Right atrium auricular region (tissue), 2 donors: ENCODE results near the gene SORBS2. TPM values are rescaled to one million over a fixed set of nuclear protein-coding genes. Genes with fewer than 3 reads are reported as not detected.

Source experiments
- DNase-seq: peaks from one replicate; pipeline ENCODE4 v3.0.0-alpha.2; 2019; ENCODE audit warnings: low spot score
- H3K27ac ChIP-seq, 2 donors: fragments of 200-600 bp; sonication (generic); 1 replicate in 1 of 2; 2 replicates in 1 of 2; pipeline ENCODE4 v1.5.1; 2016 to 2019
- H3K27me3 ChIP-seq, 2 donors: fragments of 200-600 bp; sonication (generic); one replicate each; pipeline versions ENCODE4 v1.5.1 to v1.6.0; 2017 to 2019
- H3K36me3 ChIP-seq: fragments of 200-600 bp; sonication (generic); one replicate; pipeline ENCODE4 v1.5.1; 2016
- H3K4me1 ChIP-seq, 2 donors: fragments of 200-600 bp; sonication (generic); one replicate each; pipeline versions ENCODE4 v1.5.1 to v1.6.0; 2017 to 2019
- H3K4me3 ChIP-seq, 2 donors: fragments of 200-600 bp; sonication (generic); 1 replicate in 1 of 2; 2 replicates in 1 of 2; pipeline ENCODE4 v1.5.1; 2017 to 2019; ENCODE audit warnings: mild to moderate bottlenecking in 1 of 2, moderate library complexity in 1 of 2
- H3K9me3 ChIP-seq, 2 donors: fragments of 200-600 bp; sonication (generic); one replicate each; pipeline ENCODE4 v1.5.1; 2019
- total RNA-seq, 2 donors: library from RNA; depleted of rRNA; stranded (reverse); fragments of >200 nt; gene quantifications; one replicate each; pipeline ENCODE4 v1.1.0, GENCODE V29; 2016
- TF ChIP-seq, protein P1 (sequence below), 2 donors: fragments of 200-600 bp; sonication (generic); IDR thresholded peaks; one replicate each; pipeline ENCODE4 v1.5.1; 2019; ENCODE audit warnings: antibody characterized with exemption in 2 of 2

Gene SORBS2
- total RNA-seq, 2 donors from 2014 or later = 530 to 741 TPM

DNA sequence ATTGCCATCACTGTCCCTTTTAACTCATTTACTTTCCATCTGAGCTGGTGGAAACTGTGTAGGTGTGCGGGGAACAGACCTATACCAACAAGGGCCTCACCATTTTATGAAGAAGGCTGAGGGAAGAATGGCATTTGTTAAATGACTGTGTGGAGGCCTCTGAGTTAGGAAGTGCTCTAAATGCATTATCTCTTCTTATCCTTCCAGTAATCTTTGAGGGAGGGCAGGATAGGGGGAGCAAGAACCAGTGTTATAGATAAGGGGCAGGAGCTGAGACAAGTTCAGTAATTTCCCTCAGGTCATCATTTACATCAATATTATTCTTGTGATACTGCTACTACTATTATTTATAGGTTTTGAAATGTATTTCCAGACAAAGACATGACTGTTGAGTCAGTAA, 154.3 kb downstream of the SORBS2 start:
- H3K4me3 ChIP-seq = no peak overlapping the region
- no peaks in the 10 kb centered on the region for H3K27me3 ChIP-seq
- no peaks in the 10 kb centered on the region for H3K9me3 ChIP-seq
- peaks cover 0 to 44% of the 10 kb centered on the region in 2 donors for H3K4me1 ChIP-seq
- peaks cover 35% of the 10 kb centered on the region for H3K36me3 ChIP-seq
- TF ChIP-seq, protein P1, sequence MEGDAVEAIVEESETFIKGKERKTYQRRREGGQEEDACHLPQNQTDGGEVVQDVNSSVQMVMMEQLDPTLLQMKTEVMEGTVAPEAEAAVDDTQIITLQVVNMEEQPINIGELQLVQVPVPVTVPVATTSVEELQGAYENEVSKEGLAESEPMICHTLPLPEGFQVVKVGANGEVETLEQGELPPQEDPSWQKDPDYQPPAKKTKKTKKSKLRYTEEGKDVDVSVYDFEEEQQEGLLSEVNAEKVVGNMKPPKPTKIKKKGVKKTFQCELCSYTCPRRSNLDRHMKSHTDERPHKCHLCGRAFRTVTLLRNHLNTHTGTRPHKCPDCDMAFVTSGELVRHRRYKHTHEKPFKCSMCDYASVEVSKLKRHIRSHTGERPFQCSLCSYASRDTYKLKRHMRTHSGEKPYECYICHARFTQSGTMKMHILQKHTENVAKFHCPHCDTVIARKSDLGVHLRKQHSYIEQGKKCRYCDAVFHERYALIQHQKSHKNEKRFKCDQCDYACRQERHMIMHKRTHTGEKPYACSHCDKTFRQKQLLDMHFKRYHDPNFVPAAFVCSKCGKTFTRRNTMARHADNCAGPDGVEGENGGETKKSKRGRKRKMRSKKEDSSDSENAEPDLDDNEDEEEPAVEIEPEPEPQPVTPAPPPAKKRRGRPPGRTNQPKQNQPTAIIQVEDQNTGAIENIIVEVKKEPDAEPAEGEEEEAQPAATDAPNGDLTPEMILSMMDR (IDR thresholded peaks at IDR 0.05) = no peak
- H3K27ac ChIP-seq = peak overlapping the region; percentile 56 to 71
- DNase-seq = no peak

DNA sequence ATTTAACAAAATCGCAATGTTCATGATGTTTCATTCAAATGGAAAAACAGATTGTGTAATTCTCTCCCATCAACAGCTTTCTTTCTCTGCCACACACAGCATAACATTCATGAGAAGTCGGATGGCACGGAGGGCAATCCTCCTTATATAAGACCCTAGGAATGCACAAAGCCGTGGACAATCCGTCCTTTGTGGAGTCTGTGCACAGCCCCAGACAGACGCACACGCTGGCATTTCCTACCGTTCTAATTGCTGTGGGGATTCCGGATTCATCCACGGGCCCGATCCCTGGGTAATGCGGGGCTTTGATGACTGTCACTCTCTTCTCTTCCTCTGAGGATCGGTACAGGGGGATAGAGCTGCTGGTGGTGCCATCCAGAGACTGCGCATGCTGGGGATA, 154.8 kb downstream of the SORBS2 start:
- peaks cover 0 to 43% of the 10 kb centered on the region in 2 donors for H3K4me1 ChIP-seq

GRCh38 chr4:185656467-185656931, 155.5 kb downstream of the SORBS2 start:
- Histone ChIP-seq H3K4me1 (peaks cover 0 to 36% of the 10 kb centered on the region in 2 donors), H3K36me3 (peaks cover 41% of the 10 kb centered on the region), H3K9me3 (no peaks in the 10 kb centered on the region), H3K4me3 (peak overlapping the region; percentile 2 to 41), H3K27ac (peak overlapping the region; percentile 56 to 71), H3K27me3 (no peaks in the 10 kb centered on the region)
- DNase-seq = no peak
- TF ChIP-seq, protein P1 (IDR thresholded peaks at IDR 0.05) = peak; percentile 33 to 59

More for the DNA sequence above, 154.8 kb downstream of the SORBS2 start:
- H3K4me3 ChIP-seq = peak overlapping the region in 1 of 2 donors; percentile 41
- no peak for DNase-seq
- H3K27me3 ChIP-seq = no peaks in the 10 kb centered on the region
- H3K9me3 ChIP-seq = no peaks in the 10 kb centered on the region
- H3K36me3 ChIP-seq = peaks cover 40% of the 10 kb centered on the region
- TF ChIP-seq, protein P1 (IDR thresholded peaks at IDR 0.05) = no peak
- peak overlapping the region; percentile 56 to 71 for H3K27ac ChIP-seq

GRCh38 chr4:185654965-185655554, 156.9 kb downstream of the SORBS2 start:
- TF ChIP-seq, protein P1 (IDR thresholded peaks at IDR 0.05) = no peak
- Histone ChIP-seq H3K4me3 (peak overlapping the region in 1 of 2 donors; percentile 41), H3K27ac (peak overlapping the region; percentile 56 to 71), H3K4me1 (peaks cover 0 to 30% of the 10 kb centered on the region in 2 donors), H3K9me3 (no peaks in the 10 kb centered on the region), H3K27me3 (no peaks in the 10 kb centered on the region), H3K36me3 (peaks cover 29% of the 10 kb centered on the region)
- DNase-seq = no peak

DNA sequence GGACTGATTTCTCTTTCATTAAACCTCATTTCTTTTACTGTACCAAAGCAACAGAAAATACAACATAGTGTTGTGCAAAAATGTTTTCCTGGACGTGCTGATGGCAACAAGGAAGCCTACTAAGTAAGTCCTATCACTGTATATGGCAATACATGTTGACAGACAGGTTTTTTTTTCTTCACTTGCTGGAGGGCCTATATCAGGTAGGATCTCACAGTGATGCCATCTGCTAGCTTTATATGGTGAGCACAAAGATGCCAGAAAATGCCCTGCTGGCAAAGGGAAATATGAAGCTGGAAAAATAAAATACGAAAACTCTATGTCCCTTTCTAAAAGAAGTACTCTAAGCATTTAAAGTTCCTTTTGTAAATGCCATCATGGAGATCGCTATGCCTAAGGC, 157.7 kb downstream of the SORBS2 start:
- Histone ChIP-seq H3K27ac (peak overlapping the region; percentile 56 to 71), H3K9me3 (no peaks in the 10 kb centered on the region), H3K4me1 (peaks cover 0 to 30% of the 10 kb centered on the region in 2 donors), H3K27me3 (no peaks in the 10 kb centered on the region), H3K4me3 (no peak overlapping the region), H3K36me3 (peaks cover 30% of the 10 kb centered on the region)
- TF ChIP-seq, protein P1 (IDR thresholded peaks at IDR 0.05) = no peak
- no peak for DNase-seq
